Lower leg skin (tissue), 4 donors: ENCODE measurements around the gene SLFNL1. TPM values are rescaled to one million over a fixed set of nuclear protein-coding genes. Genes with fewer than 3 reads are reported as not detected.

Experiments
- DNase-seq, 2 donors: peaks; one replicate each; pipeline ENCODE4 v3.0.0-alpha.2; 2019; ENCODE audit warnings: low spot score in 2 of 2
- H3K4me3 ChIP-seq: fragments of 200-600 bp; sonication (generic); 2 replicates; pipeline ENCODE4 v1.5.1; 2017; ENCODE audit warnings: mild to moderate bottlenecking, low read depth; ENCODE audit not compliant: poor library complexity, severe bottlenecking
- POLR2A ChIP-seq, 2 donors: fragments of 450-650 bp; IDR thresholded peaks; one replicate each; pipeline ENCODE4 v1.6.1; 2016 to 2017; ENCODE audit warnings: antibody characterized with exemption in 2 of 2, mild to moderate bottlenecking in 1 of 2, moderate library complexity in 1 of 2
- WGBS, 2 donors: methylation state at CpG; one replicate each; pipeline ENCODE4 v1.1.5; 2018; 5-methylcytosine and 5-hydroxymethylcytosine counted together
- intact Hi-C: fragments of 100-400 bp; cut with DNase I; formaldehyde crosslinking; loops from one replicate; pipeline ENCODE4 v1.15.0; 2023; ENCODE audit warnings: low total_unique reads
- total RNA-seq, 4 donors: library from RNA; depleted of rRNA; stranded (reverse); fragments of >200 nt; gene quantifications; one replicate each; pipeline ENCODE4 v1.1.0, GENCODE V29; 2016
- TF ChIP-seq, protein P1 (sequence below), 3 donors: fragments of 450-650 bp; IDR thresholded peaks; one replicate each; pipeline ENCODE4 v1.5.1; 2016; ENCODE audit warnings: antibody characterized with exemption in 3 of 3, mild to moderate bottlenecking in 3 of 3, moderate library complexity in 2 of 3

Gene SLFNL1
- total RNA-seq, 4 donors from 2014 or later, result 0.26 TPM; not detected in 3

DNA sequence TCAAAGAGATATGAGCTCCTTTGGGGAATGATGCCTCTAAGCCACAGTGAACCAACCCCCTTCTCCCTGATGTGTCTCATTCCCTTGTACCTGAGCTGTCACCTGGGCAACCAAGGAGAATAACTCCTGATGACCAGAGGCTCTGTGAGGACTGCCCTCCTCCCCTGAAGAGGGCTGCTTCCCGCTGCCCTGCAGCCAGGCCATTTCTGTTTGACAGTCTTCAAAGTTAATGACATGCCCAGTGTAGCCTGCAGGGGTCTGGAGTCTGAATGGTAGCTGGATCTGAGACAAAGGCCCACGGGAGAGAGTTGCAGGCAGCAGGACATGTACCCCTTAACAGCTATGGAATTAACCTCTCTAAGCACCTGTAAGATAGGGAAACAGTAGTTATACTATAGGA is 3.4 kb upstream of the SLFNL1 start:
- 68 to 73% methylated on average over 2 of the region's 2 CpGs for WGBS, 2 donors
- H3K4me3 ChIP-seq, result no peak overlapping the region
- TF ChIP-seq, protein P1, sequence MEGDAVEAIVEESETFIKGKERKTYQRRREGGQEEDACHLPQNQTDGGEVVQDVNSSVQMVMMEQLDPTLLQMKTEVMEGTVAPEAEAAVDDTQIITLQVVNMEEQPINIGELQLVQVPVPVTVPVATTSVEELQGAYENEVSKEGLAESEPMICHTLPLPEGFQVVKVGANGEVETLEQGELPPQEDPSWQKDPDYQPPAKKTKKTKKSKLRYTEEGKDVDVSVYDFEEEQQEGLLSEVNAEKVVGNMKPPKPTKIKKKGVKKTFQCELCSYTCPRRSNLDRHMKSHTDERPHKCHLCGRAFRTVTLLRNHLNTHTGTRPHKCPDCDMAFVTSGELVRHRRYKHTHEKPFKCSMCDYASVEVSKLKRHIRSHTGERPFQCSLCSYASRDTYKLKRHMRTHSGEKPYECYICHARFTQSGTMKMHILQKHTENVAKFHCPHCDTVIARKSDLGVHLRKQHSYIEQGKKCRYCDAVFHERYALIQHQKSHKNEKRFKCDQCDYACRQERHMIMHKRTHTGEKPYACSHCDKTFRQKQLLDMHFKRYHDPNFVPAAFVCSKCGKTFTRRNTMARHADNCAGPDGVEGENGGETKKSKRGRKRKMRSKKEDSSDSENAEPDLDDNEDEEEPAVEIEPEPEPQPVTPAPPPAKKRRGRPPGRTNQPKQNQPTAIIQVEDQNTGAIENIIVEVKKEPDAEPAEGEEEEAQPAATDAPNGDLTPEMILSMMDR (IDR thresholded peaks at IDR 0.05), result no peak
- no peak for TF ChIP-seq POLR2A (IDR thresholded peaks at IDR 0.05)
- no peak for DNase-seq
- intact Hi-C loops, result no loop called here

DNA sequence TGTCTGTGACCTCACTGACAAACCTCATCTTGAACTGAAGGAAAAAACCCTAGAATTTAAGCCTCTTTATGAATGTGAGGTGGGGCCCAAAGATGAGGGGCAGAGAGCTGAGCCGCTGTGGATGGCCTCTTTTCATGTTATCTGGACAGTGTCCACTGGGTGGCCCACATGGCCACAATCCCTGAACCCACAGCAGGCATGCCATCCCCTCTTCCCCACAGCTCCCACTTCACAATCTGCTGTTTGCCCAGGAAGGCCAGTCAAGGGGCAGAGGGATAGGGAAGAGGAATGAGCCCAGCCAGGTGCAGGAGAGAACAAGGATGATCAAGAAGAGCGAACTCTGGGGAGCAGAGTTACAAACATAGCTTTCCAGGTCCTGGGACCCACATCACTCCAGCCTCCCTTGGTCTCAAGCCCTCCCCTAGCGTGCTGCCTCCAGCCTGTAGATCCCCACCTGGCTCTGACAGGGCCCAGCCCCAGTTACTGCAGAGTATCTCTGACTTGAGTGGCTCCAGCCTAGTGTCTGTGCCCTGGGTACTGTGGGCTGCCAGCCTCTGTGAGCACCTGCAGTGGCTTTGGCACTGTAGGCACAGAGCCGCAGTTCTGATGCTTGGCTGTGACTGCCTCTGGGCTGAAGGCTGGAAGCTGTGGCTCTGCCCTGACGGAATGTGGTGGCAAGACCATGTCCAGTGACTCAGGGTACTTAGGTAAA is 1.9 kb upstream of the SLFNL1 start:
- no peak overlapping the region for H3K4me3 ChIP-seq
- TF ChIP-seq, protein P1 (IDR thresholded peaks at IDR 0.05), result no peak
- DNase-seq, result no peak
- intact Hi-C loops, result no loop called here
- WGBS, 2 donors, result 95 to 97% methylated on average over 4 to 5 of the region's 5 CpGs

DNA sequence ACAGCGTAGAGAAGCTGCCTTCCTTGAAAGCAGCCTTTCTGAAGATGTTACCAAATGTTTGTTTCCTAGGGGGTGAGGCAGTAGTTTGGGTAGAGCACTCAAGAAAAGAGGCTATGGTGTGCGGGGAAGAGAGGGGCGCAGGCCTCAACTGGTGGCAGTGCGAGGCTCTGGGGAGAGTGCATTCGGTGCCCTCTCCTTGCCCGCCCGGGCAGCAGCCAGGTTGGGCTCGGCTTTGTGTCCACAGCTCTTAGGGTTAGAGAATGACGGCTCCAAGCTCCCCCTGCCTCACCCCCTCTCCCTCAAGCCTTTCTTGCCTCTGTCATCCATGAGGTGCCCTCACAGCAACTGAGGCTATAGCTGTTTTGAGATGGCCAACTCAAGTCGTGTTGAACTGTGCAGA is 899 bp upstream of the SLFNL1 start:
- intact Hi-C loops, result no loop called here
- TF ChIP-seq, protein P1 (IDR thresholded peaks at IDR 0.05), result no peak
- no peak overlapping the region for H3K4me3 ChIP-seq
- 89 to 91% methylated on average over 10 of the region's 10 CpGs for WGBS, 2 donors
- no peak for DNase-seq

DNA sequence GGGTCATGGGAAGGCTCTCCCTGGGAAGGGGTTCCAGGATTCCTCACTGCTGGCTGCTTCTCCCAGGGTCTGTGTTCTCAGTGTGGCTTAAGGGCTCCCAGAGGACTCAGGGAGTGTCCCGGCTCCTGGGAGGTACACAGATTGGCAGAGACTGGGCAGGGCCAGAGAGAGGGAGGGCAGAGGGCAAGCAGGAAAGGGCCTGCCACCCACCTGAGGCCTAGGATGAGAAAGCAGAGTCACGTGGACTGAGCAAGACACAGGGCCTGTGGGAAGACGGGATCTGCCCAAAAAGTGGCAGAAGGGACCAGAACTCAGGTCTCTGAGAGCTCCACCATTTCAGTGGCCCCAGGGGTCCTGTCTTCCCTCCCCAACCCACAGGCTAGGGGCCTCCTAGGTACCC is 871 bp downstream of the SLFNL1 start:
- no peak overlapping the region for H3K4me3 ChIP-seq
- DNase-seq, result no peak
- intact Hi-C loops, result no loop called here
- TF ChIP-seq, protein P1 (IDR thresholded peaks at IDR 0.05), result no peak
- no peak for TF ChIP-seq POLR2A (IDR thresholded peaks at IDR 0.05)
- WGBS, 2 donors, result 67 to 74% methylated on average over 3 of the region's 3 CpGs

DNA sequence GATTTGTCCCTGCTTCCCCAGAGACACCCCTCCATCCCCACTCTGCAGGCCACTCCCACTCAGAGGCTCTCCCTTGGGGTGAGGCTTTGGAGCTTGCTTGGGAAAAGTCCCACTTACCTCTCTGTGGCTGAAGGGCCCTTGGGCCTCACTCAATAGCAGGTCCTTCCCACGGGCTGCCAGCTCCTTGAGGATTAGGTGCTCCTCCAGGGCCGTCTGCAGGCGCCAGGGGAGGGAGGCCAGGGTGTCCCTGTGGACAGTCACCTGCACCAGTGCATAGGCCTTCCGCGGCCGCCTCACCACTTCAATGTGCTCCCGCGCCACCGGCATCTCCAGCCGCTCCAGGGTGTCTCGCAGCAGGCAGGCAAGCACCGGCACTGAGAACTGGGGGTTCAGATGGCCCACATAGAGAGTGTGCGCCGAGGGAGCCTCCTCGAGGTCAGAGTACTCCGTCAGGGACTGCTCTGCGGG is 1.4 kb downstream of the SLFNL1 start:
- DNase-seq, result no peak
- H3K4me3 ChIP-seq, result no peak overlapping the region
- TF ChIP-seq, protein P1 (IDR thresholded peaks at IDR 0.05), result no peak
- TF ChIP-seq POLR2A (IDR thresholded peaks at IDR 0.05), result no peak
- intact Hi-C loops, result no loop called here
- whole genome bisulfite sequencing, 2 donors, result 92 to 94% methylated on average over 17 of the region's 17 CpGs

DNA sequence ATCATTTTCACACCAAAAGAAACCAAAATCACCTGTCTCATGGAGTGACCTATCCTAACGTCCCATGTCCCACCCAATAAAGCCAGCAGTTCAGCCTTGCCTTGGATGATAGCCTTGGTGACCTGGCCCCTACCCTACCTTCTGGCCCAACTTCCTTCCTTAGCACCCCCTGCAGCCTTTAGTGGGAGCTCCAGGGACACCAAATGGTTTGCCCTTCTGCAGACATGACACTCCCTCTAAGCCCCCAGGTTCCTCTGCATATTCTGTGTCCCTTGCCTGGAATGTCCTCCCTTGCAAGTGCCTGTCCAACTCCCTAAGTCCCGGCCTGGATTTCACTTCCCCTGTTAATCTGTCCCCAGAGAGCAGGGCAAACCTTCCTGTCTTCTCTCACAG is 2.2 kb downstream of the SLFNL1 start:
- peak in 1 of 2 donors; percentile 54 for DNase-seq
- H3K4me3 ChIP-seq, result no peak overlapping the region
- intact Hi-C loops, result no loop called here
- 71 to 72% methylated on average over 2 of the region's 2 CpGs for WGBS, 2 donors
- TF ChIP-seq POLR2A (IDR thresholded peaks at IDR 0.05), result no peak
- TF ChIP-seq, protein P1 (IDR thresholded peaks at IDR 0.05), result no peak
